Neuronal stem cell (in vitro differentiated cells): ENCODE results near the gene RBPJL.

Experiments used
- DNase-seq: peaks from one replicate; pipeline ENCODE4 v3.0.0-alpha.2; 2013; ENCODE audit warnings: low spot score
- H2AFZ ChIP-seq: one replicate; pipeline ENCODE4 v1.6.1; 2013; ENCODE audit warnings: mild to moderate bottlenecking, low read length, inconsistent platforms
- H2AK5ac ChIP-seq: 2 replicates; pipeline ENCODE4 v1.6.1; 2013; ENCODE audit warnings: low read depth, mild to moderate bottlenecking, inconsistent platforms, low read length, moderate library complexity, mixed read lengths
- H2BK120ac ChIP-seq: 2 replicates; pipeline ENCODE4 v1.6.1; 2013; ENCODE audit warnings: low read depth, mild to moderate bottlenecking, inconsistent platforms, low read length, moderate library complexity, mixed read lengths
- H2BK12ac ChIP-seq: one replicate; pipeline ENCODE4 v1.6.1; 2013; ENCODE audit warnings: low read length, inconsistent platforms
- H2BK15ac ChIP-seq: 2 replicates; pipeline ENCODE4 v1.6.1; 2013; ENCODE audit warnings: mild to moderate bottlenecking, low read length, inconsistent platforms, mixed read lengths
- H2BK5ac ChIP-seq: one replicate; pipeline ENCODE4 v1.6.1; 2013; ENCODE audit warnings: inconsistent platforms, mild to moderate bottlenecking, low read length, moderate library complexity
- H3K14ac ChIP-seq: one replicate; pipeline ENCODE4 v1.6.1; 2013; ENCODE audit warnings: low read length, inconsistent platforms
- H3K18ac ChIP-seq: 2 replicates; pipeline ENCODE4 v1.6.1; 2013; ENCODE audit warnings: low read length, inconsistent platforms
- H3K23ac ChIP-seq: 2 replicates; pipeline ENCODE4 v1.6.1; 2013; ENCODE audit warnings: low read depth, mild to moderate bottlenecking, mixed read lengths, low read length, inconsistent platforms; ENCODE audit not compliant: poor library complexity
- H3K27ac ChIP-seq: replicated peaks from 3 replicates; pipeline ENCODE4 v1.5.1; 2013; ENCODE audit warnings: low read length, inconsistent platforms
- H3K27me3 ChIP-seq, 3 experiments: 2 replicates each; pipeline ENCODE4 v1.6.1; 2013; ENCODE audit warnings: low read length in 3 of 3, mild to moderate bottlenecking in 2 of 3, inconsistent platforms in 1 of 3, low read depth in 1 of 3, mixed read lengths in 1 of 3, moderate library complexity in 1 of 3; ENCODE audit not compliant: control insufficient read depth in 3 of 3, insufficient read depth in 3 of 3
- H3K36me3 ChIP-seq, 2 donors: replicated peaks in 1 of 2; 2 replicates each; pipeline ENCODE4 v1.6.1; 2013; ENCODE audit warnings: low read length in 2 of 2; ENCODE audit not compliant: control insufficient read depth in 2 of 2, insufficient read depth in 2 of 2
- H3K4ac ChIP-seq: 2 replicates; pipeline ENCODE4 v1.6.1; 2013; ENCODE audit warnings: inconsistent platforms, mild to moderate bottlenecking, low read length, moderate library complexity
- H3K4me1 ChIP-seq, 2 donors: 1 replicate in 1 of 2; 2 replicates in 1 of 2; pipeline ENCODE4 v1.6.1; 2013; ENCODE audit warnings: low read length in 2 of 2, low read depth in 1 of 2; ENCODE audit not compliant: control insufficient read depth in 2 of 2, insufficient read depth in 1 of 2
- H3K4me2 ChIP-seq: one replicate; pipeline ENCODE4 v1.6.1; 2013; ENCODE audit warnings: mild to moderate bottlenecking, low read length, inconsistent platforms; ENCODE audit not compliant: insufficient read depth, poor library complexity, severe bottlenecking
- H3K4me3 ChIP-seq, 2 donors: 2 replicates each; pipeline ENCODE4 v1.5.1; 2013; ENCODE audit warnings: low read length in 2 of 2, mild to moderate bottlenecking in 2 of 2, inconsistent platforms in 1 of 2, moderate library complexity in 1 of 2
- H3K79me1 ChIP-seq: one replicate; pipeline ENCODE4 v1.6.1; 2013; ENCODE audit warnings: low read depth, mild to moderate bottlenecking, inconsistent platforms, low read length, moderate library complexity
- H3K9ac ChIP-seq: one replicate; pipeline ENCODE4 v1.6.1; 2013; ENCODE audit warnings: mild to moderate bottlenecking, low read depth, low read length, inconsistent platforms; ENCODE audit not compliant: poor library complexity
- H3K9me3 ChIP-seq, 2 donors: replicated peaks in 1 of 2; 2 replicates each; pipeline versions ENCODE3 to v1.6.1; 2013; ENCODE audit warnings: low read length in 2 of 2, mild to moderate bottlenecking in 2 of 2, inconsistent platforms in 1 of 2, low read depth in 1 of 2, mixed read lengths in 1 of 2, moderate library complexity in 1 of 2; ENCODE audit not compliant: control insufficient read depth in 2 of 2, insufficient read depth in 1 of 2
- H4K8ac ChIP-seq: one replicate; pipeline ENCODE4 v1.6.1; 2013; ENCODE audit warnings: low read depth, mild to moderate bottlenecking, inconsistent platforms, low read length, moderate library complexity
- H4K91ac ChIP-seq: one replicate; pipeline ENCODE4 v1.6.1; 2013; ENCODE audit warnings: low read length, low read depth, mild to moderate bottlenecking, inconsistent platforms; ENCODE audit not compliant: poor library complexity
- WGBS, 2 donors: extraction: QIAGEN DNeasy Blood & Tissue Kit; methylation state at CpG; one replicate each; pipeline ENCODE4 v1.1.7; 2013; ENCODE audit warnings: missing lambda C conversion rate in 2 of 2, mixed read lengths in 1 of 2; ENCODE audit not compliant: insufficient read length in 2 of 2, insufficient replicate concordance in 1 of 2; ENCODE audit errors: extremely low coverage in 2 of 2; 5-methylcytosine and 5-hydroxymethylcytosine counted together

The RBPJL gene

GRCh38 chr20:45304464-45304999 lies 2.1 kb upstream of the RBPJL start:
- Histone ChIP-seq H3K9ac (peak overlapping the region; percentile 56), H3K18ac (no peak overlapping the region), H2BK15ac (no peak overlapping the region), H4K8ac (no peak overlapping the region), H3K4me3 (no peak overlapping the region), H2AK5ac (peak overlapping the region; percentile 13), H3K79me1 (no peaks in the 10 kb centered on the region), H2BK120ac (no peak overlapping the region), H2BK5ac (no peak overlapping the region), H2AFZ (no peak overlapping the region), H3K27ac (no peak overlapping the region), H3K36me3 (no peaks in the 10 kb centered on the region), H2BK12ac (no peak overlapping the region), H4K91ac (no peak overlapping the region), H3K9me3 (no peaks in the 10 kb centered on the region), H3K4me2 (no peak overlapping the region), H3K14ac (peak overlapping the region; percentile 10), H3K4me1 (peaks cover 0 to 5% of the 10 kb centered on the region in 2 donors), H3K23ac (no peak overlapping the region), H3K27me3 (peaks cover 0 to 25% (median 21%) of the 10 kb centered on the region in 3 experiments), H3K4ac (no peak overlapping the region)
- WGBS, 2 donors: no CpG with 5 or more reads among the region's 43 CpGs
- no peak for DNase-seq

- WGBS, 2 donors: no CpG with 5 or more reads among the region's 4 CpGs
- DNase-seq: no peak
- Histone ChIP-seq H3K9me3 (no peaks in the 10 kb centered on the region), H3K27me3 (peaks cover 0 to 30% (median 21%) of the 10 kb centered on the region in 3 experiments), H2AFZ (no peak overlapping the region), H3K23ac (no peak overlapping the region), H3K4me3 (no peak overlapping the region), H3K9ac (no peak overlapping the region), H3K18ac (no peak overlapping the region), H4K91ac (no peak overlapping the region), H3K14ac (no peak overlapping the region), H2BK5ac (no peak overlapping the region), H2BK120ac (no peak overlapping the region), H3K4me1 (peaks cover 0 to 5% of the 10 kb centered on the region in 2 donors), H2BK15ac (no peak overlapping the region), H3K36me3 (no peaks in the 10 kb centered on the region), H2BK12ac (no peak overlapping the region), H3K4ac (no peak overlapping the region), H4K8ac (no peak overlapping the region), H3K27ac (no peak overlapping the region), H3K79me1 (no peaks in the 10 kb centered on the region), H2AK5ac (no peak overlapping the region), H3K4me2 (no peak overlapping the region)
Observed at GRCh38 chr20:45305262-45305661, 1.4 kb upstream of the RBPJL start.

GRCh38 chr20:45307076-45307640 lies 518 bp downstream of the RBPJL start:
- Histone ChIP-seq H3K79me1 (no peaks in the 10 kb centered on the region), H3K9ac (no peak overlapping the region), H4K91ac (no peak overlapping the region), H3K4me1 (peaks cover 0 to 7% of the 10 kb centered on the region in 2 donors), H3K4me2 (no peak overlapping the region), H2BK5ac (no peak overlapping the region), H2AFZ (no peak overlapping the region), H3K18ac (no peak overlapping the region), H3K14ac (no peak overlapping the region), H4K8ac (no peak overlapping the region), H2BK15ac (no peak overlapping the region), H3K23ac (peak overlapping the region; percentile 52), H3K9me3 (no peaks in the 10 kb centered on the region), H3K4ac (no peak overlapping the region), H2AK5ac (no peak overlapping the region), H3K36me3 (no peaks in the 10 kb centered on the region), H2BK120ac (no peak overlapping the region), H3K27me3 (peaks cover 0 to 33% (median 30%) of the 10 kb centered on the region in 3 experiments), H3K4me3 (no peak overlapping the region), H3K27ac (no peak overlapping the region), H2BK12ac (no peak overlapping the region)
- WGBS, 2 donors: no CpG with 5 or more reads among the region's 16 CpGs
- DNase-seq: no peak

GRCh38 chr20:45308117-45308778 lies 1.6 kb downstream of the RBPJL start, which contains the start of gene MATN4:
Gene MATN4, minus strand, starts transcription at chr20:45308299. Its CDS starts 2,717 bp downstream, at chr20:45305582.
- no CpG with 5 or more reads among the region's 20 CpGs for WGBS, 2 donors

More at GRCh38 chr20:45308117-45308778, 1.6 kb downstream of the RBPJL start, which contains the start of gene MATN4:
- peak within 1 kb of the TSS; percentile 26 for H4K8ac ChIP-seq
- peak within 1 kb of the TSS; percentile 18 for H3K18ac ChIP-seq
- no peak within 1 kb of the TSS for H2BK15ac ChIP-seq
- H2BK5ac ChIP-seq: no peak within 1 kb of the TSS
- no peak within 1 kb of the TSS for H3K4me2 ChIP-seq
- no peak within 1 kb of the TSS for H2BK120ac ChIP-seq
- peak within 1 kb of the TSS; percentile 74 for H2AK5ac ChIP-seq
- no peak within 1 kb of the TSS for H3K4ac ChIP-seq
- H3K9me3 ChIP-seq: peaks cover 0 to under 1% of the 10 kb centered on the region in 2 donors
- H3K36me3 ChIP-seq: no peaks in the 10 kb centered on the region
- no peak within 1 kb of the TSS for H3K27ac ChIP-seq
- H2AFZ ChIP-seq: peak within 1 kb of the TSS; percentile 17
- no peak within 1 kb of the TSS for H4K91ac ChIP-seq
- H3K79me1 ChIP-seq: no peaks in the 10 kb centered on the region
- H3K14ac ChIP-seq: no peak within 1 kb of the TSS
- H2BK12ac ChIP-seq: no peak within 1 kb of the TSS
- DNase-seq: no peak
- peaks cover 0 to 7% of the 10 kb centered on the region in 2 donors for H3K4me1 ChIP-seq
- H3K23ac ChIP-seq: peak within 1 kb of the TSS; percentile 86
- no peak within 1 kb of the TSS for H3K9ac ChIP-seq
- H3K27me3 ChIP-seq: peaks cover 0 to 41% (median 34%) of the 10 kb centered on the region in 3 experiments
- H3K4me3 ChIP-seq: no peak within 1 kb of the TSS
